ENCODE data around the gene AVEN.
"Not testable (repeated sequence)": the region's sequence is repeated elsewhere in the genome, so short reads cannot be mapped to it uniquely, and the experiment has no call there.

Gene AVEN

GRCh38 chr15:33826201-33826600 is 212.8 kb downstream of the AVEN start:
- TF ChIP-seq ZFX (IDR thresholded peaks at IDR 0.05; ENCODE audit: borderline replicate concordance) = no peak
- TF ChIP-seq CTCF (IDR thresholded peaks at IDR 0.05) = no peak
- H3K27ac ChIP-seq = no peak overlapping the region

- TF ChIP-seq CTCF (IDR thresholded peaks at IDR 0.05) (no peak), ZFX (IDR thresholded peaks at IDR 0.05; ENCODE audit: borderline replicate concordance) (no peak)
- no peak overlapping the region for H3K27ac ChIP-seq
Observed at GRCh38 chr15:33825453-33825852, 213.6 kb downstream of the AVEN start.

- TF ChIP-seq CTCF (IDR thresholded peaks at IDR 0.05) = no peak
- H3K27ac ChIP-seq = no peak overlapping the region
Observed at GRCh38 chr15:33823119-33823518, 215.9 kb downstream of the AVEN start.

- no peak overlapping the region for H3K27ac ChIP-seq
- TF ChIP-seq CTCF (IDR thresholded peaks at IDR 0.05) (no peak), ZFX (IDR thresholded peaks at IDR 0.05; ENCODE audit: borderline replicate concordance) (no peak)
Observed at GRCh38 chr15:33822479-33822878, 216.5 kb downstream of the AVEN start.

- not testable (repeated sequence) for H3K27ac ChIP-seq
Observed at GRCh38 chr15:33819499-33819898, 219.5 kb downstream of the AVEN start.

Data from 22Rv1 (cell line).